ENCODE data around the gene SCN5A. TPM values are rescaled to one million over a fixed set of nuclear protein-coding genes. Genes with fewer than 3 reads are reported as not detected.

Gene SCN5A
- polyA plus RNA-seq, 12 donors: 2.0 to 9.3 (median 6.7) TPM; not detected in 1

DNA sequence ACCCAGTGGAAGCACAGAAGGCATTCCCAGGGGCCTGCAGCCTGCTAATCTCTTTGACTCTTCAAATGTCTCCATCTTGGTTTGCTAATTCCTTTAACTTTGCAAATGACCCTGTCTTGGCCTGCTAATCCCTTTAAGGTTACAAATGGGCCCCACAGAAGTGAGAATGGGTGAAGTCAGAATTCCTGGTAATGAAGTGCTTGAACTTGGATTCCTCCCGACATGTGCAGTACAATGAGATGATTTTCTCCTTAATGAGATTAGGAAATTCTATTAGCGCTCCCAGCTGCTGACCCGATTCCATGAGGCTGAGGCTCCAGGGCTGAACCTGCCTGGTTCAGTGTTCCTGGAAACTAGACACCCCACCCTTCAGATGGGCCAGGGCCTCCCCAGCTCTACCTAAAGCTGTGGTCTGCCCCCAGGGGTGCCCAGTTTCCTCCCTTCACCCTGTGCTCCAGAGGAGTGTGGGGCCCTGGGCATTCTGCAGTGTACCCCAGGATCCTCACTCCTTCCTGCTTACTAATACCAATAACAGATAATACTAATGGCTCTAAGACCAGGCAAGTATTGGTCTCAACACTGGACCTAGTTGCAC lies 47.4 kb downstream of the SCN5A start:
- DNase-seq: no peak

DNA sequence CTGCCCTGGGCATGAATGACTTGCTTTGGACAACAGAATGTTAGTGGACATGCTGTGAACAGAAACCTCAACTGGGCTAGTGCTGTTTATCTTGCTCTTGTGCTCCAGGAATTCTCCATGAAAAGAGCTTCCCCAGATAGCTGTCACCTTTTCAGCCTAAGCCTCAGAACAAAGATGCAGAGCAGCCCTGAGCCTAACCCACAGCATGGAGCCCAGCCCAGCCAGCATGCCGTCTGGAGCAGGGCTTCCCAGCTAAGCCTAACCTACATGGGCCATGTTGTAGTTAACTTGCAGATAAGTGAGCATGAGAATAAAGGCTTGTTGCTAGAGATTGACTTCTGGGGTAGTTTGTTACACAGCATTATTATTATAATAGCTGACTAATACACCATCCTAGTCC lies 48.9 kb downstream of the SCN5A start:
- DNase-seq: no peak

DNA sequence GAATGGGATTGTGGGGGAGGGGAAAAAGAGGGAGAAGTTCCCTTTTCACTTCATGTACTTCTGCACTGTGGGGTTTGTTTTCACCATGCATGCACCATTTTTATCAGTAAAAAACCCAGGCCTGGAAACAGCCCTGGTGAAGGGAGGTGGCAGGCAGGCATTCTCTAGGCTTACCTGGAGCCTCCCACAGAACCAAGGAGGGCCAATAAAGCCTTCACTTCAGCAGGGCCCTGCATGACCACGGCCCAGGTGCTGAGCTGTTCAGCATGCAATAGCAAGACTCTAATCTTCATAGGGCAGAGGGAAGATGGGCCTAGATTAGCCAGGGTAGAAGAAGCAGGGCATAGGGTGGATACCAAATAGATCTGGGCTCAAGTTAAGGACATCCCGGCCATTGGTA lies 49.6 kb downstream of the SCN5A start:
- no peak for DNase-seq

DNA sequence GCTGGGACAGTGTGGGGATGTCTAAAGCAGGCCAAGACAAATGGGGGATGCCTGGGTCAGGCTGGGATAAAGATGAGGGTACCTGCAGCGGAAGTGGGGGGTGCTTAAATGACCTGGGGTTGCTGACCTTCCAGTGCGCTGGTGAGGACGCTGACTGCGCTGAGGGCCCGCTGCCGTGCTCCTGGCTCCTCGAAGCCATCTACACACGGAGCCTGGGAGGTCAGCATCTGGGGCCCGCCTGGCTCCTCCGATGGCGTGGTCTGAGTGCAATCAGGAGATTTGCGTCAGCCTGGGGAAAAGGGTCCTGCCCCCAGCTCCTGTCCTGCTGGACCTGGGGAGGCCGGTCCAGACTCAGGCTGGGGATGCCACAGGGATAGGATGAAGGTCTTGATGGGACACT lies 50.7 kb downstream of the SCN5A start:
- DNase-seq: no peak

DNA sequence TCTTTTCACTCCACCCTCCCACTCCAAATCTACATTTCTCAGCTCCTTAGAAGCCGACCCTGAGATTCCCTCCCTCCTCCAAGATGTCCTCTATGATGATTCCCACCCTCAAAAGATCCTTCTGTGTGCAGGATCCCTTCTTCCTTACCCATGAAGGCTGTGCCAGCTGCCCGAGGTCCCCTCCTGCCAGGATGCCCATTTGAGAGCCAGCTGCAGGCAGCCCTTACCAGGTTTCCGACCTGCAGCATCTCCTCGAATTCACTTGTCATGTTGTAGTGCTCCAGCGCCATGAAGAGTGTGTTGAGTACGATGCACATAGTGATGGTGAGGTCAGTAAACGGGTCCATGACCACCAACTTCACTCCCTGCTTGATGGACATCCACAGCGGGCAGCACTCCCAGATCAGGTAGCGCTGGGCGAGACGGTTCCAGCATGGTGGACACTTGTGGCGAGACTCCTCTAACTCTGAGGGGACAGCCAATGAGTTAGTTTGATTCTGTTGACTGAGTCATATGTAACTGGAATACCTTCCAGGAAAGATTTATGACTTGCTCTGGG lies 51.9 kb downstream of the SCN5A start:
- DNase-seq: no peak

DNA sequence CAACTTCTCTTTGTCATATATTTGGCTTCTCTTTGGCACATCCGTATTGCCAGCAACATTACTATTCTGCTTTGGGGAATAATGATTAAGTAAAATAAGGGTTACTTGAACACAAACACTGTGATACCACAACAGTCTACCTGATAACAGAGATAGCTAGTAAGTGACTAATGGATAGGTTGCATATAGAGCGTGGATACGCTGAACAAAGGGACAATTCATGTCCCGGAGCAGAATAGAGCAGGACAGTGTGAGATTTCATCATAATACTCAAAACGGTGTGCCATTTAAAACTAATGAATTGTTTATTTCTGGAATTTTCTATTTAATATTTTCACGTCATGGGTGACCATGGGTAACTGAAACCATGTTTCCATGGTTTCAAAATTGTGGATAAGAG lies 54.1 kb downstream of the SCN5A start:
- DNase-seq: no peak

DNA sequence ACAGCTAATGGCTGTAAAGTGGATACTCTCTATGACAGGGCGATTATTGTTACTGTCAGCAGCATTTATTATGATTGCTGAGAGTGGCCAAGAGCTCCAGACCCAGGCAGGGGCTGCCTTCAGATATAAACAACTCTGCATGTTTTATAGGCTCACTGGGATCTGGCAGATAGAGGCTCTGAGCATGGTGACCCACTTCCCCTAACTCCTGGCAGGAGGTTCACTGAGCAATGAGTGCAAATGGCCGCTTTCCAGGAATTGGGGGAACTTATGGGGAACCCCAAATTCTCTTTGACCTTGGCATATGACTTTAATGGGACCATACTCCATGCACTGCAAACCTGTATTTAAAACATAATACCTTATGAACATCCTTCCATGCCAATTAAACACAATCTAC lies 59.0 kb downstream of the SCN5A start:
- DNase-seq: no peak

DNA sequence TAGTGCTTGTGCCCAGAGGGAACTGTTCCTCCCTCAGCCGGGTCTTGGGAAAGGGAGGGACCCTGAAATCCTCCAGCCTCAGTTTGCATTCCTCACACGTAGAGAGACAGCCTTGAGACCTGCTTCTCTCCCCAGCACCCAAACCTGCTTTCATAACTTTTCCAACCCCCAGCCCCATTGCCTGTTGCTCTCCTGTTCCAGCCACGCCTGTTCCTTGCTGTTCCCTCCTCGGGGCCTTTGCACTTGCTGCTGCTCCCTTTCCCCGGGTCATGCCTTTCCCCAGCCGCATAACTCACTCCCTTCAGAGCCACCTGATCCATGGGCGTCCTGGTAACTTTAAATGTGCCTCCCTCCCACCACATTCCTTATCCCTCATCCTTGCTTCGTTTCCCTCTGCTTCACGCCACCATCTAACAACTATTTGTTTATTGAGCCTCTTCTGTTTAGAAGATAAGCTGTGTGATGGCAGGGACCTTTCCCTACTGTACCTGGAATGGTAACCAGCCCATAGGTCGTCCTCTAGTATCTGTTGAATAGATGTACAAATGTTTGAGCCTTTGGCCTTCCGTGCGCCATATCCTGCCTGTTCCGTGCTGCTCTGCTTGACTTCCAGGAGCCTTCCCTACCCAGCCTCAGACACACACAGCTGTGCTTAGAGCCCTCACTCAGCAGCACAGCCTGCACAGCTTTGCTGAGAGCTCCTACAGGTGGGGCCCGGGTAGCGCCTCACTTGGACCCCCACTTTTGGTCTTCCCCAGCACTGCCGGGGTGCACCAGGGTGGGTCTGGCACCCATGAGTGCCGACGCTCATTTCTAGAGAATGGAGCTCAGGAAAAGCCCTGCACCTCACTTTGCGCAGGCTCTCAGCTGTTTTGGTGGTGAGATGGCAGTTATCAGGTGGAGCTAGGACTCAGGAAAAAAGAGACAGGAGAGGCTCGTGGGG lies 60.2 kb downstream of the SCN5A start:
- no peak for DNase-seq

DNA sequence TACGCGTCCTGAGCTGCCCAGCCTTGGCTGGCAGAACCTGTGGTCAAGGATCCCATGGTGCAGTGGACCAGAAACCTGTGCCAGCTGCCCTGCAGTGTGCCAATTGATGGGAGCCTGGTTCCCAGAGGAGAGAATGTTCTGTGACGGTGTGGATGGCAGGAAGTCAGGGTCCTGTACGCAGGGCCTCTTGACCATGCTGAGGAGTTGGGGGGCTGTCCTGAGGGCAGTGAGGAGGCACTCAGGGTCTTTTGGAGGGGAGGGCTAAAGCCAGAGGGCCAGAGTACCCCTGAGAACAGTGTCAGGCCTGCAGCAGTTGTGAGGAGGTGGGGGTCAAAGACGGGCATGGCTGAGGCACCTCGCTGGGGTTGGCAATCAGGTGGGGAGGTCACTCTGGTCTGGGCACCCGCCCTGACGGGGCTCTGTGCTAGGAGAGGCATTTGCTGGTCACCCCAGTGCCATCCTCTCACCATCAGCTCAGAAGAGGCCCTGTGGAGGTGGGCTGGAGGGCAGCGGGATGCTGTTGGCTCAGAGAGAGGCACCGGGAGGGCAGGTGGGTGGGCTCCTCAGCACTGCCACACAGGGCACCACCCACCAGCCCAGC lies 61.0 kb downstream of the SCN5A start:
- DNase-seq: no peak

DNA sequence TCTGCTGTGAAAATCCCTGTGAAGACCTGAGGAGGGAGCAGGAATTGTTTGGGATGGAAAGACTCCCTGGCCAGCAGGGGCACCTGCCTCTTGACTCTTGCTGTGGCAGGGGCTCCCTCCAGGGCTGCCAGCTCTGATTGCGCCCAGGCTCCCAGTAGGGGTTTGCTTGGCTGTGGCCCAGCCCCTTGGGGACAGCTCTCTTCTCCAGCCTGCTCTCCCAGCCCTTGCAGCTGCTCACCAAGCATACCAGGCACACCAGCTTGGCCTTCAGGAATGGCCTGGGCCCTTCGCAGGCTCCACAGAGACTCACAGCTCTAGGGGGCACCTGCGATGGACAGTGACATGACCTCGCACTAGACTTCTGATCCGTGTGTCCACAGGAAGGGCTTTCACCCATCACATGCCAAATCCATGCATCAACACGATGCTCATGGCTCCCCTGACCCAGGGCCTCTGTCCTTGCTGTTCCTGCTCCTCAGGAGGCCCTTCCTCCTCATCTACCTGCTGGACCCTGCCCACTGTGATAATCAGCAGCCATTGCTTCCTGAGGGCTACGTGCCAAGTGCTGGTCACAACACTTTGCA lies 61.8 kb downstream of the SCN5A start:
- DNase-seq: no peak

DNA sequence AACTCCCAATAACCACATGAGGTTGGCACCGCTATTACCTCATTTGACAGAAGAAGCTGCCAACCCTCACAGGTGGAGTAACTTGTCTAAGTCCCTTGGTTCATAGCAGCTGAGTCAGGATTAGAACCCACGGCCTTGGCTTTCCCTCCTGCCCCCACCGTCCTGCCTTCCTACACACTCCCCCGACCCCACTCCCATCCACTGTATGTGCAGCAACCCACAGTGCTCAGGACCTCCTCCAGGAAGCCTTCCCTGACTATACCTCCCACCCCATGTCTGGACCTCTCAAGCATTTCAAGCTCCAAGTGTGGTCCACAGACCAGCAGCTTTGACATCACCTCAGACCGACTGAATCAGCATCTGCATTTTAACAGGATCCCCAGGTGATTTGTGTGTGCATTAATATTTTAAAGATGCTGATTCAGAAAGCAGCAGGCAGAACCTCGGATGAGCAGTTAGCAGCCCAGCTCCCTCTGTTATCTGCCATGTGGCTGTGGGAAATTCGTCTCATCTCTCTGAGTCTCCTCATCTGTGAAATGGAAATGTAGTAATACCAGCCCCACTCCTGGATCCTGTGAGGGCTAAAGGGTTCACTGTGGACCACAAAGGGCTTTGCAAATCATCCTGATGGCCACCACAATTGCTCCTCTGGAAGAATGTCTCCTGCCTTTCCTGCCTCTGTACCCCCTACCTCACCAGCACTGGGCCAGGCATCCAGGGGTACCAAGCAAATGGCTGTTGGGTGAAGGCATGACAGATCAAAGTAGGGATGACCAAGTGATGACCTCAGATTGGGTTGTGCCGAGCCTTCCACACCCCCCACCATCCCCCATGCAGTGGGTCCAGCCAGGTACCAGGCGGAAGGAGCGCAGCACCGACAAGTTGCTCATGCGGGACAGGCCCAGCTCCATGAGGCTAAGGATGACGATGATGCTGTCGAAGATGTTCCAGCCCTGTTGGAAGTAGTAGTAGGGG lies 62.7 kb downstream of the SCN5A start:
- no peak for DNase-seq

DNA sequence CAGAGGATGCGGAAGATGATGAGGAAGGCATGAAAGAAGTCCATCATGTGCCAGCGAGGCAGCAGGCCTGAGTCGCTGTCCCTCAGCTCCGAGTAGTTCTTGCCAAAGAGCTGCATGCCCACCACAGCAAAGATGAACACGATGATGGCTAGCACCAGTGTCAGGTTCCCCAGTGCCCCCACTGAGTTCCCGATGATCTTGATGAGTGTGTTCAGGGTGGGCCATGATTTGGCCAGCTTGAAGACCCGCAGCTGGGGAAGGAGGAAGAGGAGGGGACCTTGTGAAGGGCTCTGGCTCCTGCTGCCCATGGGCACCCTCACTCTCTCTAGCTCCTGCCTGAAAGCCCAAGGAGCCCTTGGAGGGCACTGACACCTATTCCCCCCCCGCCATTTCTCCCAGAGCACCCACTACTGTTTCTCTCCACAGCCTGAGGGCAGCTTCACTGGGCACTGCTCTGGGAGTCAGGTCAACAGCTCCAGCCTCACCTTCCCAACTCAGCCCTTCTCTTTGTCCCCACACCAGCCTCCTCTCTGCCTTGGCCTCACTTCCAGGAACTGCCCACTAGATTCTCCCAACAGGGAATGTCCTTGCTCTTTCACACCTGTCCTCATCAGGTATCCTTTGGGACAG lies 63.6 kb downstream of the SCN5A start:
- DNase-seq: no peak

DNA sequence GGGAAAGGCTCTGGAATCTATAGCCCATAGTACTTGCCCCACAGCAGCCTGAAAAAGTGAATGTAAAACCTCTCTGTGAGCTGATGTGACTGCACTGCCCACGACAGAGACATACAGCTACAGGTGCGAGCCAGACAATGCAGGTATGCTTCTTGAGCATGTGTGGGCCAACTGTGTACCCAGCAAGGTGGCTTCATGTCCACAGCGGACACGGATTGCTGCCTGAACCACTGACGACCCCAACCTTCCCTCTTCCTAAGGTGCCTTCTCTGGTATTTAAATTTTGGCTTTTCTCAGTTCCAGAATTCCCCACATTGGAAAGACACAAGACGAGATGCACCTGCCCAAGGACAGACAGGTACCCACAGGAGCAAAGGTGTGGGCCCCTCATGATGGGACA lies 65.8 kb downstream of the SCN5A start:
- no peak for DNase-seq

DNA sequence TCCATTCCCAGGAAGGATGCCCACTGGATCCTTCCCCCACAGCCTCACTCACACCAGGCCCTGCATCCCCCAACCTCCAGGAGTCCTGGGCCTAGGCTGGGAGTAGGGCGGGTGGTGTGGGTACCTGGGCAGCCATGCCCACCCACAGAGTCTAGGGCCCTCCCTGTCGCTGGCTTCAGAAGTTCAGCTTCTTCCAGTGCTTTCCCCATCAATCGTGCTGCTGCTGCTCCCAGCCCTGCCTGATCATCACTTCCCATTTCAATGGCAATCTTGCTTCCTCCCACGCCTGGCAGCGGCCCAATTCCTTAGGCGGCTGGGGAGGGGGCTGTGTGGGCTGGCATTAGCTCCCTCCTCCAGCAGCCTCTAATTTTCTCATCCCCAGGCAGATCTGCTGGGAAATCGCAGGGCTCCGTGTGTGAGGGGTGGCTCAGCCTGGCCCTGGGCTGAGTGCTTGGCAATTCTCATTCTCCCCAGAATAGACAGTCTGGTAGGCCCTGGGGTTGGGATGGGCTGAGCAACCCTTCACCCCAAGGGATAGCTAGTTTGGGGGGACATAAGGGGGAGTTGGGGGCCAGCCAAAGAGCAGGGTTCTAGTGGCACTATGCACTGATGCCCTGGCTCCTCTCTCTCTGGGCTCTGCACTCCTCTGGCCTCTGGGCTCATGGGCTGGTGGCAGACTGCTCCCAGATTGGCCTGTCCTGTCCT lies 66.4 kb downstream of the SCN5A start:
- no peak for DNase-seq

DNA sequence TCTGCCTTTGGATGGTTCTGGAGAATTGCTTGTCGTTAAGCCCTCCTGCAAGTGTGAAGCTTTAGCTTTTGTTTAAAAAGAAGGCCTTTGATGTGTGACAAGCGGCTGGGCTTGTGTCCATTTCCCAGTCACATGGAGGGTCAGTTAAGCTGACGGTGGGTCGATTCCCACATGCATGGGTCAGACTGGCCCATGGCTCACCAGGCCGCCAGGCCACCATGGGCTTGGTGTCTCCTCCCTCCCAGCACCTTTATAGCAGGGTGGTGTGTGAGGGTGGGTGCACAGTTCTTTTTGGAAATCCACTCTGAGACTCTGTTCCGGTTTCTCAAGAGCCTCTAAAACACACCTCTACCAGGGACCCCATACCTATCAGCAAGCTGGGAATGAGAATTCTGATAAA lies 67.2 kb downstream of the SCN5A start:
- DNase-seq: no peak

DNA sequence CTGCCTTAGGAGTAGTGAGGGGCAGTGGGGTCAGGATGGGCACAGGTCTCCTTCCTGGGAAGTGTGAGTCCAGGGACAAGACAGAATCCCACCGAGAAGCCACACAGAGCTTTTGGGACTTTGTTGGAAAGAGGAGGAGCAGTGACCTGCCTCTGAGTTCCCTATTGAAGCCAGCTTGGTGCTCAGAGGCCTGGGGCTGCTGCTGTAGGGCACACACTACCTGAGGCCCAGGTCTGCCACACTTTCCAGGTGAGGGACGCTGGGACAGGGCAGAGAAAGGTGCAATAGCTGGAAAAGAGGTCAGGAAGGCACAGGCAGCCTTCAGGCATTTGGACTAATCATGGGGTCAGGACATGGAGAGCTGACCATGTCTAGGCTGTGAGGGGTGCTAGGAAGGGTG lies 67.7 kb downstream of the SCN5A start:
- DNase-seq: no peak

DNA sequence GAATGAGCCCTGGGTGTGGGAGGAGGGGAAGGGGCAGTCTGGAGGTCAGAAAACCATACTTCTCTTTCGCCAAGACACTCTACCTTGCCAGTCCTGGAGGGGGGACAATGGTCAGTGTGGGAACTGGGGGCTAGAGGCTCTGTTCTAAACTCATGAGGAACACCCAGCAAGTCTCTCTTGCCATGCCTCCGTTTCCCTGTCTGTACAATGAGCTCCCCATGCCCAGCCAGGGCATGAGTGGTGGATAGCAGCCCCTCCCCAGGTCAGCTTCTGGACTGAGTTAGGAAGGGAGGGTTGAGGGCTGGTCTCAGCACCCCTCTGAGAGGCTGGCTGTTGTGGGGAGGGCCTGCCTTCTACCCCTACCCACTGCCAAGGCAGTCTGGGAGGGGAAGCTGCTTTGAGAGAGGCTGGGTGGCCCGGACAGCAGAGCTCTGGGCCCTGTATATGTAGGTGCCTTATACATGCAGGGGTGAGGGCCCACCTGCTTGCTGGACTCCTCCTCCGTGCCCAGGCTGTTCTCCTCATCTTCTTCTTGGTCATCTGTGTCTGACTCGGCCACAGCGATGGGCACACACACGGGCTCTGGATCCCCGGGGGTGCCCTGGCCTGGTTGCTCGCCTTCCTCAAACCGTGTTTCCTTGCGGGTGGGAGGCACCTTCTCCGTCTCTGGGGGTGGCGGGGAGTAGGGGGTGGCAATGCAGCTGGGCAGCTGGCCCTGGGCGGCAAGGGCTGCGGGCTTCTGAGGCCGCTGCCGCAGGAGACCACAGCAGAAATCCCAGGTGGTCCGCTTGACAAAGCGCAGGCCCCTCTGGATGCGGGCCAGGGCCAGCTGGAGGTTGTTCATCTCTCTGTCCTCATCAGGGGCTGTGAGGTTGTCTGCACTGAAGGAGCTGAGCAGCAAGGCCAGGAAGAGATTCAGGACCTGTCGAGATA lies 68.8 kb downstream of the SCN5A start:
- DNase-seq: no peak

DNA sequence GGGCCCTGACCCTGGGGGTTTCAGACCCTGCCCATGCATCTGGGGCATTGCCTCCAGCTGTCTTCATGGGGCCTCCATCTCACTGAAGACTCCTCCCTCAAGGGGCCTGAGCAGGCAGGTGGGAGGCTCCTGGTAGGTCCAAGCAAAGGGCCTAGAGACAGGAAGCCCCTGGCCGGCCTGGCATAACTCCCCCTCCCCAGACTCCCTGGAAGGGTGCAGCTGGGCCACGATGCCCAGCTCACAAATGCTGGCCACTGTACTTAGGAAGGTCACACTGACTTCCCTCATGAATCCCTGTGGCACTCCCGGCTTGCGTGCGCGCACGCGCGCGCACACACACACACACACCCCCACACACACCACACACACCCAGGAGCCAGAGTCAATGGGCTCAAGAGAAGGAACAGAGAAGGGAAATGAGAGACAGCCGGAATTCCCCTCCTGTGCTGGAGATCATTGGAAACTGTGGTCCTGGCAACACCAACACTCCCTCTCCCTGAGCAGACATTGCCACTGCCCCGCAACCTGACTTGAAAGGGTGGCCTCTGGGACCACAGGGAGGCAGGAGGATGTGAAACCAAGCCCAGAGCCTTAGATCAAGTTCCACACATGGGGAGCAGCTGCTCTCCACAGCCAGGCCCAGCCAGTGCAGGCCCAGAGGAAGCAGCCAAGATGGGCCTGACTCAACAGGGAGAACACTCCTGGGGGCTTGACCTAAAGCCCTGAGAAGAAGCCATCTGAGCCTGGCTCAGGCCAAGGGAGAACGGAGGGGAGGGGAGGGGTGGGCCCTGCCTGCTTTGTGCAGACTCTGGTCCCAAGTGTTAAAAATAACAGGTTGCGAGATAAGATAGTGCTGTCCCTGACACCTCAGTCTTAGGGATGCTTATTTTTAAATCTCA lies 69.7 kb downstream of the SCN5A start:
- DNase-seq: peak; percentile 24
